ENCODE measurements around the gene BBC3.

DNA sequence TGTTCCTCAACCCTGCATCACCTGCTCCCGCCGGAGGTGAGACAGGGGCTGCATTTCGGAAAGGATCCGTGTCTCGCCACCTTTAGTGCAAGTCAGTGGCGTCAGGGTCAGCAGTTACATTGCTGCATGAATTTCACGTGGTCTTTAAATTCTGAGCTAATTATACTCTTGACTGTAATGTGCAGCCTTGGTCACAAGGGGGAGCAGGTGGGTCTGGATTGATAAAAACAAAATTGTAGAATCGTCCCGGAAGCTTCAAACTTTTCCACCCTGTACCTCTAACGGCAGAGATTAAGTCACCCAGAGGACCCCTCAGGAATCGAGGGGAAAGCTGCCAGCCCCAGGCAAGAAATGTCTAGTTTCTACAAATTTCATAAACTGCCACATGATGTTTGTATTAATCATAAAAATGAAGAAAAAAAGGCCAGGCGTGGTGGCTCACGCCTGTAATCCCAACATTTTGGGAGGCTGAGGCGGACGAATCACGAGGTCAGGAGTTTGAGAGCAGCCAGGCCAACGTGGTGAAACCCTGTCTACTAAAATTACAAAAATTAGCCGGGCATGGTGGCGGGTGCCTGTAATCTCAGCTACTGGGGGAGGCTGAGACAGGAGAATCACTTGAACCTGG is 20.2 kb downstream of the BBC3 start:
- TF ChIP-seq POLR2A (IDR thresholded peaks at IDR 0.05) = no peak
- TF ChIP-seq, protein P1, sequence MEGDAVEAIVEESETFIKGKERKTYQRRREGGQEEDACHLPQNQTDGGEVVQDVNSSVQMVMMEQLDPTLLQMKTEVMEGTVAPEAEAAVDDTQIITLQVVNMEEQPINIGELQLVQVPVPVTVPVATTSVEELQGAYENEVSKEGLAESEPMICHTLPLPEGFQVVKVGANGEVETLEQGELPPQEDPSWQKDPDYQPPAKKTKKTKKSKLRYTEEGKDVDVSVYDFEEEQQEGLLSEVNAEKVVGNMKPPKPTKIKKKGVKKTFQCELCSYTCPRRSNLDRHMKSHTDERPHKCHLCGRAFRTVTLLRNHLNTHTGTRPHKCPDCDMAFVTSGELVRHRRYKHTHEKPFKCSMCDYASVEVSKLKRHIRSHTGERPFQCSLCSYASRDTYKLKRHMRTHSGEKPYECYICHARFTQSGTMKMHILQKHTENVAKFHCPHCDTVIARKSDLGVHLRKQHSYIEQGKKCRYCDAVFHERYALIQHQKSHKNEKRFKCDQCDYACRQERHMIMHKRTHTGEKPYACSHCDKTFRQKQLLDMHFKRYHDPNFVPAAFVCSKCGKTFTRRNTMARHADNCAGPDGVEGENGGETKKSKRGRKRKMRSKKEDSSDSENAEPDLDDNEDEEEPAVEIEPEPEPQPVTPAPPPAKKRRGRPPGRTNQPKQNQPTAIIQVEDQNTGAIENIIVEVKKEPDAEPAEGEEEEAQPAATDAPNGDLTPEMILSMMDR (IDR thresholded peaks at IDR 0.05) = peak; percentile 81 to 96 (median 94)

Measured in Peyer's patch (tissue), 4 donors.